GM11168 (cell line): ENCODE results near the gene ARHGAP23.

ENCODE experiments used
- in situ Hi-C: fragments of 300-500 bp; cut with MboI; formaldehyde crosslinking; loops from one replicate; pipeline ENCODE4 v1.12.0; 2022; ENCODE audit warnings: low sequenced_read_pairs; ENCODE audit not compliant: unreplicated experiment

The ARHGAP23 gene

GRCh38 chr17:38559880-38560230 is 131.6 kb downstream of the ARHGAP23 start:
- in situ Hi-C loops: loop anchor here (10.0 kb wide), 1 partner anchor 105 kb away; no protein-coding TSS in a partner anchor

- in situ Hi-C loops: no loop called here
Measured at GRCh38 chr17:38560503-38561318, 132.4 kb downstream of the ARHGAP23 start.

- in situ Hi-C loops: no loop called here
Measured at GRCh38 chr17:38561416-38562214, 133.4 kb downstream of the ARHGAP23 start.
